HG03135 (cell line): ENCODE data around the gene SMS.
"Not testable (repeated sequence)": the region's sequence is repeated elsewhere in the genome, so short reads cannot be mapped to it uniquely, and the experiment has no call there.

Source experiments
- ATAC-seq: cut with Tn5 transposase; IDR thresholded peaks from one replicate; pipeline ENCODE4 v1.9.1; 2021; ENCODE audit warnings: mild to moderate bottlenecking, moderate library complexity; ENCODE audit not compliant: unreplicated experiment

Gene SMS

DNA sequence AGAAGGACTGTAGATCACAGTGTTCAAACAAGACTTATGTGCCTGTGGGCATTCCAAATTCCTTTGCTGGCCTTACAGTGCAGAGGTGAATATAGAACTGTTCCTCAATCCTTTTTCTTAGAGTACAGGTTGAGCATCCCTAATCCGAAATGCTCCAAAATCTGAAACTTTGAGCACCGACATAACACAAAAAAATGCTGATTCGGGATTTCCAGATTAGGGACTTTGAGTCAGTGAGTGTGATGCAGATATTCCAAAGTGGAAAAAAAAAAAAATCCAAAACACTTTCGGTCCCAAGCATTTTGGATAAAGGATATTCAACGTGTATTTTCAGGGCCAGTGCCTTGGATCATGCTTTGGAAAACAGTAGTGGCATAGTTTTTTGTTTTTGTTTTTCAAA lies 9.2 kb downstream of the SMS start:
- ATAC-seq = no peak

- not testable (repeated sequence) for ATAC-seq
Measured at GRCh38 chrX:21950557-21950956, 10.0 kb downstream of the SMS start.

DNA sequence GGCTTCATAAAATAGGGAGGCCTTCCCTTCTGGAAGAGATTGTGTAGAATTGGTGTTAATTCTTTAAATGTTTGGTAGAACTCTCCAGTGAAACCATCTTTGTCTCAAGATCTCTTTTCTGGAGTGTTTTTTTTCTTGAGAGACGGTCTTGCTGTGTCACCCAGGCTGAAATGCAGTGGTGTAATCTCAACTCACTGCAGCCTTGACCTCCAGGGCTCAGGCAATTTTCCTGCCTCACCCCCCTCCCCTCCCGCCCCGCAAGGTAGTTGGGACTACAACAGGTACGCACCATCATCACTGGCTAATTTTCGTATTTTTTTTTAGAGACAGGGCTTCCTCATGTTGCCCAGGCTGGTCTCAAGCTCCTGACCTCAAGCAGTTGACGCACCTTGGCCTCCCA lies 12.1 kb downstream of the SMS start:
- ATAC-seq = no peak

DNA sequence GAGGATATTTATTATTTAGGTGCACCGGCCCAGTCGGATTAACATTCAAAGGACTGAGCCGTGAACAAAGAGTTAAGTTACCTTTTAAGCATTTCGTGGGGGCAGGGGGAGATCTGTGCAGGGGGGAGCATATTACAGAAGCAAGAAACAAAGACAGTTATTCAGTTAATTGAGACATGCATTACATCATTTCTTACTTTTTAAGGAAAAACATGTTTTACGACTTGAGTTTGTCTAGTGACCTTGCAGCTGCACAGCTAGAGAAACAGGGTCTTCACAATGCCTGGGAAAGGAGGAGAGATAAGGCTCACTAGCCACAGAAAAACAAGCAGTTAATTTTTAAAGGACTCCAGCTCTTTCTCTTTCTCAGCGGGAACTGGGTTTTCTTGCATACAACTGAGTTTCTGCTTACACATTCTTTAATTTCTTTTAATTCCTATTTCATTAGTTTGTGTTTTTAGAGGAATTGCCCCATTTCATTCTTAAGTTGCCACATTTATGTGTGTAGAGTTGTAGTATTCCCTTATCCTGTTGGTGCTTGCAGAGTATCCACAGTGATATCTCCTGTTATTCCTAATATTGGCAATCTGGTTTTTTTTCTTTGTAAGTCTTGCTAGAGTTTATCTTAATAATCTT lies 12.8 kb downstream of the SMS start:
- ATAC-seq = not testable (repeated sequence)

- no peak for ATAC-seq
Measured at GRCh38 chrX:21955403-21956189, 15.1 kb downstream of the SMS start.

DNA sequence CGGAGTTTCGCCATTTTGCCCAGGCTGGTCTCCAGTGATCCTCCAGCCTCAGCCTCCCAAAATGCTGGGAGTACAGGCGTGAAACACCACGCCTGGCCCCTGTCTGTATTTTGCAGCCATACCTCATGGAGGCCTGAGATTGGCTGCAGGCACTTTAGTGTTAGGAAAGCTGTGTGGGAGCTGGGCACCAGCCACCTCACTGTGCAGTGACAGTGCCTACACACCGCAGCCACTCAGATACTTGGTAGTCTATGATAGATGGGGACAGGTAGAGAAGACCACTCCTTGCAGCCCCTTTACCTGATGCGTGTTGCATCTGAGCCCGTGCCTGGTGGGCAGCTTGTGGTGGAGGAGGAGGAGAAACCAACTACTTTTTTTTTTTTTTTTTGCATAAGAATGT lies 16.3 kb downstream of the SMS start:
- ATAC-seq = no peak

- ATAC-seq = no peak
Measured at GRCh38 chrX:21958187-21958586, 17.7 kb downstream of the SMS start.

GRCh38 chrX:21958916-21959315 lies 18.4 kb downstream of the SMS start:
- no peak for ATAC-seq

DNA sequence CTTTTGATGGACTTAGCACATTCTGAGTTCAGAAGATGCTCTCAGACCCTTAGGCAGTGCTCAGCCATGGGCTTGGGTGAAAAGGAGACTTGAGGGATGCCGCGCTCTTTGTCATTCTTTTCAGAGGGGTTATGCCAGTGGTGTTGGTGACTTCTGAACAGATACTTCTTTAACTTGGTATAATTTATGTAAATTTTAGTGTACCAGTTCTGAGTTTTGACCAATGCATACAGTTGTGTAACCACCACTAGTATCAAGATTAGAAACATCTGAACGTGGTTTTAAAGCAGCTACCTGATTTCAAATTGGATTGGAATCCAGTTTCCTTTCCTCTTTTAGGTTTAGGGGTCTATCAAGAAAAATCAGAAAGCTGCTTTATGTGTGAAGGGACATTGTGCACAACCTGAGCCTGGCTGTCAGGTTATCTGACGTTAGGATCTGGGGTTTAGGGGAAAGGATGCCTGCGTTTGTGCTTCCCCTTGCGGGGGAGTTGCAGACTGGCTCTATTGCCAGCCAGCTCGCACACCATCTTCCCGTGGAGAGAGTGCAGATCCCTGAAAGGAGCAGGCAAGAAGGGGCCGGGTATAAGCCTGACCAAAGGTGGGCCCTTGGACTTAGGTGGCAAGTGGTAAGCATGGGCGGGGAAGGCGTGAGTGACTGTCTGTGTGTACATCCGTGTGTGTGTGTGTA lies 19.0 kb downstream of the SMS start:
- ATAC-seq = no peak

DNA sequence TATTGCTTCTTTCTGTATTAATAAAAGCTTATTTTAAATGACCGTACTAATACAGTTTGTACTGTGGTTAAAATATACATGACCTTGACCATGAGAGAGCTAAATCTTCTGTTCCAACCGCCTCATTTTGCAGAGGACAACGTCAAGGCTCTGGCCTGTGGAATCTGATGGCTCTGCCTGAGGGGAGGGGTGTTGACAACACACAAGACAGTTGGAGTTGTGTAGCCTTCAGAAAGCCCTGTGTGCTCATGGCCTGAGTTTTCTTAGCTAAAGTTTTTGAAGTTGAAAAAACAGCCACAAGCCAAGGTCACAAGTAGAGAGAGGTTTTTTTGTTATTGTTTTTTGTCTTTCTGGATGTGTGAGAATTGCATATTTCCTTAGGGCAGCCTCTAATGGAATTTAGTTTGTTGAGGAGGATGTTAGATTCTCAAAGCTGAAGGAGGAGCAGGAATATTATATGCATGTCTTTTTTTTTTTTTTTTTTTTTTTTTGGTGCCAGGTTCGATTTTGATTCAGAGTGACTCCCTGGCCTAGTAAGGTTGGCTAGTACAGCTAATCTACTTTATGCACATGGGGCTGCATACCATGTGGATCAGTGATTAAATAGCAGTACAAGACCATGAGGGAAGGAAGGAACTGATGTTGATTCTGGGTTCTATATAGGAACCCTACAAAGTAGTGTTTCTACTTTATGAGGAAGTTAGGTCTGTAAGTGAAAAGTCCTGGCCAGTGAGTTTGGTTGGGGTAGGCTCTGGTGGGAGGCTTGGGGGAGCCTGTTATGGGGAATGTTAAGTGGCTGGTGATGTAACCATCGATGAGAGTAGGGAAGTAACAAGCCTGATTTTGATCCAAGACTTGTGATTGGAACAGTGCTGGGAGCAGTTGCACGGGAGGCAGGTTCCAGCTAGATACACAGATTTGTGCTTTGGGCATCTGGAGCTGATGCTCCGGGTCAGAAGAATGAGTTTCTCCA lies 20.3 kb downstream of the SMS start:
- ATAC-seq = no peak

GRCh38 chrX:21962361-21962760 lies 21.9 kb downstream of the SMS start:
- ATAC-seq = no peak

- no peak for ATAC-seq
Measured at GRCh38 chrX:21963269-21963668, 22.8 kb downstream of the SMS start.

DNA sequence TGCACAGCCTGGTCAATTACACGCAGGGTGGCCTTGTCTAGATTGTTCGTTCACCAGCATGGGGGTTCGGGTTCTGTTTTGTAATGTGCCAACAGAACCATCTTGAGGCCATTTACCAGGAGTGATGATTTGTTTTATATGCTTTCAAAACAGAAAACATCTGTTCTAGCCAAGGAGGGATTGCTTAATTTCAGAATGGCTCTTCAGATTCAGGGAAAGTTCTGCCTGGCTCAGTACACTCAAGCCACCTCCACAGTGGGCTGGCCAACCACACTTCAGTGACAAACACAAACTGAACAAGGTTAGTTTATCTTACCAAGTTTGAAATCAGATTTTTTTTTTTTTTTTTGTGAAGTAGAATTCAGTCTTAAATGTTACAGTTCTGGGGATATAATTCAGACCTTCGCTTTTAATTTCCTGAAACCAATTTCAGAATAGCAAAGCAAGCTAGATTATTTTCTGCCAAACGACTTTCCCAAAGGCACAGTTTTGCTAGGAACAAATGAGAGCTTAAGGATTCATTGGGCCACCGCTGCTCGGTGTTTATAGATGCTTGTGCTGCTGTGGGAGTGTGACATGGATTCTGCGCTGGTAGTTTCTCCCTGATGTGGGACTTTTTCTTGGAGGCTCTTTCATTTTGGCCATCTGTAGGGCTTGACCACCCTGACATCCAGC lies 23.4 kb downstream of the SMS start:
- no peak for ATAC-seq

DNA sequence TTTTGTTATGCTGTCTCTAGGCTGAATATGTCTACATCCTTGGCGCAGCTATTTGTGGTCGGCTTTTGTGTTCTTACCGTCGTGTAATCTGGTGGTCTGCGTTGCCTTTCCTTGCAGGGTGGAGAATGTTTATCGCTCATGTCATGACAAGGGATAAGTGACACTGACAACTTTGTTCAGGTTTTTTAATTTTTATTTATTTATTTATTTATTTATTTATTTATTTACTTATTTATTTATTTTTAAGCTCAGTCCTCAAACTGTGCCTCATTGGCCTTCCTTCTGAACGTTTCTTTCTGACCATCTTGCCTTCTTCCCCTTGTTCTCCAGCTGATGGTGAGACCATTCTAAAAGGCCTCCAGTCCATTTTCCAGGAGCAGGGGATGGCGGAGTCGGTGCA lies 26.4 kb downstream of the SMS start:
- no peak for ATAC-seq

- ATAC-seq = no peak
Measured at GRCh38 chrX:21968333-21968732, 27.8 kb downstream of the SMS start.

DNA sequence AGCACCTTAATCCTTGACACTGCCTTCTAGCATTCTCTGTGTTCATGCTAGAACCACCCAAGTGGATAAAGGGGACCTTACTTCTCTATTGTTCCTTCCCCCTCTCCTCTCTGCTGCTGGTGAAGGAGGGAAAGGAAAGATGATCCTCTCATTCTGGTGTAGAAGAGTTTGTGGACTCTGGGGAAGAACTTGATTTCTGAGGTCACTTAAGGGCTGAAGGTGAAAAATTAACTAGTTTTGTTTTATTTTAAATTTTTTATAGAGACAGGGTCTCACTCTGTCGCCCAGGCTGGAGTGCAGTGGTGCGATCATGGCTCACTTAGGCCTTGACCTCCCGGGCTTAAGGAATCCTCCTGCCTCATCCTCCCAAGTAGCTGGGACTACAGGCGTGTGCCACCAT lies 29.8 kb downstream of the SMS start:
- no peak for ATAC-seq

DNA sequence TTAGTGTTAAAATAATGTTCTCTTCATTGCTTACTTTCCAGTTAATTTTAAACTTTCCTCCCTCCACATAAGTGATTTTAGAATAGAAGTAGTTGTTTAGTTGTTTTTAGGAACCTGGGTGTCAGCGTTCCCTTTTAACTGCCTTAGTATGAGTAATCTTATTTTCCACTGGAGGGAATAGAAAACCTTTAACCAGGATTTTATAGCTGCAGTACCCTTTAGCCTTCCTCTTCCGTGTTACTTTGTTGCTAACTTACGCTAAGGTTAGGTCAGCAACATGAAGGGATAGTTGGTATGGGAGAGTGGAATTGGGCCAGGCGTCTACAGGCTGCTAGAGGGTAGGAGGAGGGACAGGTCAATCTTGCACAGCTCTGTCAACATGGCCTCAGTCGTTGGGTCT lies 31.5 kb downstream of the SMS start:
- ATAC-seq = no peak

GRCh38 chrX:21972721-21973120 lies 32.2 kb downstream of the SMS start:
- no peak for ATAC-seq

- no peak for ATAC-seq
Measured at GRCh38 chrX:21973321-21974010, 33.0 kb downstream of the SMS start.

DNA sequence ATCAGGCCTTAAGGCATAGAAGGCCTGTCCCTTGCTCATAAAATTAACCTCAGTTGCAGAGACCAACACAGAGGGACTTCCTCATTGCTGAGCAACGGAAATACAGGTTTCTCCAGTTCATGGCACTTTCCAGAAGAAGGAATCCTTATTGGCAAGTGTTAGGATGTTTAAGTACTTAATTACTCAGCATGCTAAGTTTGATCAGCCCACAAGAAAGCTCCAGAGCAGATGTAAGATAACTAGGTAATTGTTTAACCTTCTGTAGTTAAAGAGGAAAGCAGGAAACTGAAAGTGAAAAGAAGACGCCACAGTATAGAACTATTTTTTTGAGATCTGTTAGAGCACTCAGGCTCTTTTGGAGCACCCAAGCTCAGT lies 33.5 kb downstream of the SMS start:
- peak; percentile 73 for ATAC-seq
